Measurements from ENCODE around the gene ZBTB37. TPM values are rescaled to one million over a fixed set of nuclear protein-coding genes. Genes with fewer than 3 reads are reported as not detected.

The ZBTB37 gene
- total and polyA plus RNA-seq, 9 of the 15 experiments (the other 6 are each of a cell fraction or from before 2014, with no cell fraction given): 1.3 to 13.9 (median 5.4) TPM

DNA sequence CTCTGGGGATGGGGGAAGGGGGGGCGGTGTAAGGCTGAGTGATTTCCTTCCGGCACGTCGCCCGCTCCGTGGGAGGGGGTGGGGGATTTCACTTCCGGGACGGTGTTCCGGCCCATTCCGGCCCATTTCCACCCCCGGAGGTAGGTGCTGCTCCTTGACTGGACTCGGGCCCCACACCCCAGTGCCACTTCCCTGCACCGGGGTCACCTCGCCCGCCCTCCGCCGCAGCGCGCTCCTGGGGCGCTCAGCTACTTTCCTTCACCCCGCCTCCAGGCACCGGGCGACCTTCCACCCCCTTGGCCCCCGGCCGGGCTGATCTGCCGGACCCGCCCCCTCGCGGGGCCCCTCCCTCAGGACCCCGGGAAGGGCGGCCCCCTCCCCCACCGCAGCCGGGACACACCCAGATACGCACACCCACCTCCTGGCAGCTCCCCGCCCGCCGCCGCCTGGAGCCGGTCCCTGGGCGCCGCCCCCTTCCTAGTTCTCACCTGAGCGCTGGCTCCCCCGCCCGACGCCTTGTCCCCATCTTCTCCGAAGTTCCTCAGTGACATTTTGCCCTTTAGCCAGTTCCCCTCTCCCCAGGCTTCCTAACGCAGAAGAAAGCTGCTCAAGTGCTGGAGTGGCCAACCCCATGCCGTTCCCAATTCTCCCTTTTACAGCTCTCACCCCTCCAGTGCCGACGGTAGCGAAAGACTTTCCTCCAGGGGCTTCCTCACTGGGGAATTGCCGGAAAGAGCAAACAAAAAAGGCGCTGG lies at the start of gene ZBTB37 (continued):
- TF ChIP-seq, protein P1, sequence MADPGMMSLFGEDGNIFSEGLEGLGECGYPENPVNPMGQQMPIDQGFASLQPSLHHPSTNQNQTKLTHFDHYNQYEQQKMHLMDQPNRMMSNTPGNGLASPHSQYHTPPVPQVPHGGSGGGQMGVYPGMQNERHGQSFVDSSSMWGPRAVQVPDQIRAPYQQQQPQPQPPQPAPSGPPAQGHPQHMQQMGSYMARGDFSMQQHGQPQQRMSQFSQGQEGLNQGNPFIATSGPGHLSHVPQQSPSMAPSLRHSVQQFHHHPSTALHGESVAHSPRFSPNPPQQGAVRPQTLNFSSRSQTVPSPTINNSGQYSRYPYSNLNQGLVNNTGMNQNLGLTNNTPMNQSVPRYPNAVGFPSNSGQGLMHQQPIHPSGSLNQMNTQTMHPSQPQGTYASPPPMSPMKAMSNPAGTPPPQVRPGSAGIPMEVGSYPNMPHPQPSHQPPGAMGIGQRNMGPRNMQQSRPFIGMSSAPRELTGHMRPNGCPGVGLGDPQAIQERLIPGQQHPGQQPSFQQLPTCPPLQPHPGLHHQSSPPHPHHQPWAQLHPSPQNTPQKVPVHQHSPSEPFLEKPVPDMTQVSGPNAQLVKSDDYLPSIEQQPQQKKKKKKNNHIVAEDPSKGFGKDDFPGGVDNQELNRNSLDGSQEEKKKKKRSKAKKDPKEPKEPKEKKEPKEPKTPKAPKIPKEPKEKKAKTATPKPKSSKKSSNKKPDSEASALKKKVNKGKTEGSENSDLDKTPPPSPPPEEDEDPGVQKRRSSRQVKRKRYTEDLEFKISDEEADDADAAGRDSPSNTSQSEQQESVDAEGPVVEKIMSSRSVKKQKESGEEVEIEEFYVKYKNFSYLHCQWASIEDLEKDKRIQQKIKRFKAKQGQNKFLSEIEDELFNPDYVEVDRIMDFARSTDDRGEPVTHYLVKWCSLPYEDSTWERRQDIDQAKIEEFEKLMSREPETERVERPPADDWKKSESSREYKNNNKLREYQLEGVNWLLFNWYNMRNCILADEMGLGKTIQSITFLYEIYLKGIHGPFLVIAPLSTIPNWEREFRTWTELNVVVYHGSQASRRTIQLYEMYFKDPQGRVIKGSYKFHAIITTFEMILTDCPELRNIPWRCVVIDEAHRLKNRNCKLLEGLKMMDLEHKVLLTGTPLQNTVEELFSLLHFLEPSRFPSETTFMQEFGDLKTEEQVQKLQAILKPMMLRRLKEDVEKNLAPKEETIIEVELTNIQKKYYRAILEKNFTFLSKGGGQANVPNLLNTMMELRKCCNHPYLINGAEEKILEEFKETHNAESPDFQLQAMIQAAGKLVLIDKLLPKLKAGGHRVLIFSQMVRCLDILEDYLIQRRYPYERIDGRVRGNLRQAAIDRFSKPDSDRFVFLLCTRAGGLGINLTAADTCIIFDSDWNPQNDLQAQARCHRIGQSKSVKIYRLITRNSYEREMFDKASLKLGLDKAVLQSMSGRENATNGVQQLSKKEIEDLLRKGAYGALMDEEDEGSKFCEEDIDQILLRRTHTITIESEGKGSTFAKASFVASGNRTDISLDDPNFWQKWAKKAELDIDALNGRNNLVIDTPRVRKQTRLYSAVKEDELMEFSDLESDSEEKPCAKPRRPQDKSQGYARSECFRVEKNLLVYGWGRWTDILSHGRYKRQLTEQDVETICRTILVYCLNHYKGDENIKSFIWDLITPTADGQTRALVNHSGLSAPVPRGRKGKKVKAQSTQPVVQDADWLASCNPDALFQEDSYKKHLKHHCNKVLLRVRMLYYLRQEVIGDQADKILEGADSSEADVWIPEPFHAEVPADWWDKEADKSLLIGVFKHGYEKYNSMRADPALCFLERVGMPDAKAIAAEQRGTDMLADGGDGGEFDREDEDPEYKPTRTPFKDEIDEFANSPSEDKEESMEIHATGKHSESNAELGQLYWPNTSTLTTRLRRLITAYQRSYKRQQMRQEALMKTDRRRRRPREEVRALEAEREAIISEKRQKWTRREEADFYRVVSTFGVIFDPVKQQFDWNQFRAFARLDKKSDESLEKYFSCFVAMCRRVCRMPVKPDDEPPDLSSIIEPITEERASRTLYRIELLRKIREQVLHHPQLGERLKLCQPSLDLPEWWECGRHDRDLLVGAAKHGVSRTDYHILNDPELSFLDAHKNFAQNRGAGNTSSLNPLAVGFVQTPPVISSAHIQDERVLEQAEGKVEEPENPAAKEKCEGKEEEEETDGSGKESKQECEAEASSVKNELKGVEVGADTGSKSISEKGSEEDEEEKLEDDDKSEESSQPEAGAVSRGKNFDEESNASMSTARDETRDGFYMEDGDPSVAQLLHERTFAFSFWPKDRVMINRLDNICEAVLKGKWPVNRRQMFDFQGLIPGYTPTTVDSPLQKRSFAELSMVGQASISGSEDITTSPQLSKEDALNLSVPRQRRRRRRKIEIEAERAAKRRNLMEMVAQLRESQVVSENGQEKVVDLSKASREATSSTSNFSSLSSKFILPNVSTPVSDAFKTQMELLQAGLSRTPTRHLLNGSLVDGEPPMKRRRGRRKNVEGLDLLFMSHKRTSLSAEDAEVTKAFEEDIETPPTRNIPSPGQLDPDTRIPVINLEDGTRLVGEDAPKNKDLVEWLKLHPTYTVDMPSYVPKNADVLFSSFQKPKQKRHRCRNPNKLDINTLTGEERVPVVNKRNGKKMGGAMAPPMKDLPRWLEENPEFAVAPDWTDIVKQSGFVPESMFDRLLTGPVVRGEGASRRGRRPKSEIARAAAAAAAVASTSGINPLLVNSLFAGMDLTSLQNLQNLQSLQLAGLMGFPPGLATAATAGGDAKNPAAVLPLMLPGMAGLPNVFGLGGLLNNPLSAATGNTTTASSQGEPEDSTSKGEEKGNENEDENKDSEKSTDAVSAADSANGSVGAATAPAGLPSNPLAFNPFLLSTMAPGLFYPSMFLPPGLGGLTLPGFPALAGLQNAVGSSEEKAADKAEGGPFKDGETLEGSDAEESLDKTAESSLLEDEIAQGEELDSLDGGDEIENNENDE (IDR thresholded peaks at IDR 0.05; ENCODE audit: low read depth, low read length): no peak
- TF ChIP-seq U2AF2 (optimal IDR thresholded peaks at IDR 0.05; ENCODE audit: low read depth, low read length) (no peak), ADNP (tag; IDR thresholded peaks at IDR 0.05) (no peak), HOMEZ (CRISPR knock-in tag; IDR thresholded peaks at IDR 0.05) (no peak), SNRNP70 (optimal IDR thresholded peaks at IDR 0.05; ENCODE audit: low read depth, low read length) (no peak), U2AF1 (optimal IDR thresholded peaks at IDR 0.05; ENCODE audit: low read depth, low read length) (no peak), ARID2 (IDR thresholded peaks at IDR 0.05) (no peak), KAT8 (IDR thresholded peaks at IDR 0.05; ENCODE audit: low read depth) (no peak), HMG20B (CRISPR knock-in tag; IDR thresholded peaks at IDR 0.05) (no peak), TSC22D4 (tag; IDR thresholded peaks at IDR 0.05) (no peak)
- TF ChIP-seq, protein P2, sequence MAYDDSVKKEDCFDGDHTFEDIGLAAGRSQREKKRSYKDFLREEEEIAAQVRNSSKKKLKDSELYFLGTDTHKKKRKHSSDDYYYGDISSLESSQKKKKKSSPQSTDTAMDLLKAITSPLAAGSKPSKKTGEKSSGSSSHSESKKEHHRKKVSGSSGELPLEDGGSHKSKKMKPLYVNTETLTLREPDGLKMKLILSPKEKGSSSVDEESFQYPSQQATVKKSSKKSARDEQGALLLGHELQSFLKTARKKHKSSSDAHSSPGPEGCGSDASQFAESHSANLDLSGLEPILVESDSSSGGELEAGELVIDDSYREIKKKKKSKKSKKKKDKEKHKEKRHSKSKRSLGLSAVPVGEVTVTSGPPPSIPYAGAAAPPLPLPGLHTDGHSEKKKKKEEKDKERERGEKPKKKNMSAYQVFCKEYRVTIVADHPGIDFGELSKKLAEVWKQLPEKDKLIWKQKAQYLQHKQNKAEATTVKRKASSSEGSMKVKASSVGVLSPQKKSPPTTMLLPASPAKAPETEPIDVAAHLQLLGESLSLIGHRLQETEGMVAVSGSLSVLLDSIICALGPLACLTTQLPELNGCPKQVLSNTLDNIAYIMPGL (CRISPR knock-in tag; IDR thresholded peaks at IDR 0.05): no peak

Measured in K562 (cell line).